ENCODE results near the gene PCMTD2. TPM values are rescaled to one million over a fixed set of nuclear protein-coding genes. Genes with fewer than 3 reads are reported as not detected.

PCMTD2 gene
- total and polyA plus RNA-seq, 2 of the 13 experiments (the other 11 are each of a cell fraction or from before 2014, with no cell fraction given): 47.0 to 76.9 TPM

- no peak for TF ChIP-seq ZMAT5 (CRISPR knock-in tag; IDR thresholded peaks at IDR 0.05; ENCODE audit: borderline replicate concordance, low read depth)
- no peak for TF ChIP-seq ZNF460 (CRISPR knock-in tag; IDR thresholded peaks at IDR 0.05; ENCODE audit: borderline replicate concordance)
- peak; percentile 87; the same call in 1 of the 2 replicates for TF ChIP-seq MYC (CRISPR knock-in tag; IDR thresholded peaks at IDR 0.05; ENCODE audit: borderline replicate concordance)
- no peak for TF ChIP-seq CEBPG (CRISPR knock-in tag; IDR thresholded peaks at IDR 0.05)
- TF ChIP-seq ZNF775 (CRISPR knock-in tag; IDR thresholded peaks at IDR 0.05; ENCODE audit: borderline replicate concordance): peak; percentile 30; the same call in 1 of the 2 replicates
- no peak for TF ChIP-seq ZNF609 (CRISPR knock-in tag; IDR thresholded peaks at IDR 0.05; ENCODE audit: borderline replicate concordance)
- TF ChIP-seq ZFP90 (CRISPR knock-in tag; IDR thresholded peaks at IDR 0.05; ENCODE audit: borderline replicate concordance): no peak; the same call in 1 of the 2 replicates
- no peak for TF ChIP-seq PRPF4 (IDR thresholded peaks at IDR 0.05; ENCODE audit: low read depth, low read length, poor library complexity, severe bottlenecking)
- TF ChIP-seq ZNF782 (CRISPR knock-in tag; IDR thresholded peaks at IDR 0.05; ENCODE audit: borderline replicate concordance): peak; percentile 89; the same call in 1 of the 2 replicates
- TF ChIP-seq ZNF142 (CRISPR knock-in tag; IDR thresholded peaks at IDR 0.05): peak; percentile 76; the same call in 1 of the 2 replicates
- no peak; the same call in 1 of the 2 replicates for TF ChIP-seq TBP (CRISPR knock-in tag; IDR thresholded peaks at IDR 0.05)
- TF ChIP-seq SAFB2 (CRISPR knock-in tag; IDR thresholded peaks at IDR 0.05; ENCODE audit: borderline replicate concordance, low read depth): peak; percentile 99
- 0 out of 2 replicates have a peak, but pooled peaks have one; percentile 1 for TF ChIP-seq ZNF644 (CRISPR knock-in tag; IDR thresholded peaks at IDR 0.05; ENCODE audit: low read depth)
- no peak for TF ChIP-seq ZKSCAN1 (IDR thresholded peaks at IDR 0.05; ENCODE audit: low read length)
Observed at GRCh38 chr20:64255361-64256281, at the start of gene PCMTD2 (continued).
